ENCODE results near the gene MAFB.
A peak's percentile ranks its signal among the peaks of the same experiment; 100 is the strongest.

The MAFB gene

GRCh38 chr20:40702504-40702903 lies 13.5 kb upstream of the MAFB start:
- DNase-seq = no peak

GRCh38 chr20:40698744-40699143 lies 9.7 kb upstream of the MAFB start:
- DNase-seq = no peak

GRCh38 chr20:40698281-40698680 lies 9.2 kb upstream of the MAFB start:
- no peak for DNase-seq

- DNase-seq = no peak
Observed at GRCh38 chr20:40697541-40697940, 8.5 kb upstream of the MAFB start.

GRCh38 chr20:40695214-40695613 lies 6.2 kb upstream of the MAFB start:
- DNase-seq = no peak

- no peak for DNase-seq
Observed at GRCh38 chr20:40694246-40694645, 5.2 kb upstream of the MAFB start.

GRCh38 chr20:40692240-40693011 lies 3.4 kb upstream of the MAFB start:
- no peak for DNase-seq

- no peak for DNase-seq
Observed at GRCh38 chr20:40691566-40692239, 2.7 kb upstream of the MAFB start.

GRCh38 chr20:40690836-40691565 lies 2.0 kb upstream of the MAFB start:
- no peak for DNase-seq

GRCh38 chr20:40689943-40690835 lies 1.2 kb upstream of the MAFB start:
- DNase-seq = peak; percentile 48

- no peak for DNase-seq
Observed at GRCh38 chr20:40688129-40689099, 622 bp downstream of the MAFB start.

GRCh38 chr20:40687384-40688128 lies 1.5 kb downstream of the MAFB start:
- DNase-seq = no peak

GRCh38 chr20:40686893-40687292 lies 2.1 kb downstream of the MAFB start:
- no peak for DNase-seq

- no peak for DNase-seq
Observed at GRCh38 chr20:40686434-40686882, 2.6 kb downstream of the MAFB start.

GRCh38 chr20:40685349-40685748 lies 3.7 kb downstream of the MAFB start:
- DNase-seq = no peak

- no peak for DNase-seq
Observed at GRCh38 chr20:40683894-40684268, 5.2 kb downstream of the MAFB start.

- no peak for DNase-seq
Observed at GRCh38 chr20:40683221-40683893, 5.7 kb downstream of the MAFB start.

GRCh38 chr20:40682104-40682981 lies 6.7 kb downstream of the MAFB start:
- DNase-seq = no peak

- DNase-seq = no peak
Observed at GRCh38 chr20:40681684-40682083, 7.4 kb downstream of the MAFB start.
